Right lobe of liver (tissue), 6 donors: ENCODE results near the gene FRMD4A. TPM values are rescaled to one million over a fixed set of nuclear protein-coding genes. Genes with fewer than 3 reads are reported as not detected.

Source experiments
- ATAC-seq, 4 donors: fragments of 200-7000 bp; cut with Tn5 transposase; one replicate each; pipeline ENCODE4 v1.9.1; 2020; ENCODE audit warnings: mild to moderate bottlenecking in 4 of 4, moderate library complexity in 4 of 4
- DNase-seq, 3 donors: peaks; one replicate each; pipeline ENCODE4 v3.0.0-alpha.2; 2020
- H3K27ac ChIP-seq, 3 donors: fragments of 200-600 bp; one replicate each; pipeline ENCODE4 v1.8.0; 2022
- H3K27me3 ChIP-seq, 2 donors: fragments of 200-600 bp; one replicate each; pipeline ENCODE4 v1.8.0; 2022
- H3K36me3 ChIP-seq, 4 donors: fragments of 200-600 bp; sonication (generic) in 1 of 4; one replicate each; pipeline versions ENCODE4 v1.5.1 to v1.8.0; 2017 to 2022; ENCODE audit warnings: control low read depth in 1 of 4
- H3K4me1 ChIP-seq, 4 donors: fragments of 200-600 bp; sonication (generic) in 1 of 4; one replicate each; pipeline versions ENCODE4 v1.5.1 to v1.8.0; 2017 to 2022; ENCODE audit warnings: control low read depth in 1 of 4
- H3K4me3 ChIP-seq, 3 donors: fragments of 200-600 bp; one replicate each; pipeline ENCODE4 v1.8.0; 2022
- H3K9me3 ChIP-seq, 4 donors: fragments of 200-600 bp; sonication (generic) in 1 of 4; one replicate each; pipeline versions ENCODE4 v1.5.1 to v1.8.0; 2017 to 2022; ENCODE audit warnings: control low read depth in 1 of 4
- POLR2A ChIP-seq: fragments of 450-650 bp; IDR thresholded peaks from one replicate; pipeline ENCODE4 v1.6.1; 2017; ENCODE audit warnings: antibody characterized with exemption, mild to moderate bottlenecking
- WGBS: methylation state at CpG from one replicate; pipeline ENCODE4 v1.1.6; 2018; ENCODE audit warnings: low coverage, low lambda C conversion rate; ENCODE audit not compliant: insufficient coverage; ENCODE audit errors: missing lambda C conversion rate; 5-methylcytosine and 5-hydroxymethylcytosine counted together
- intact Hi-C, 2 donors: fragments of 100-400 bp; cut with DNase I; formaldehyde crosslinking; loops; one replicate each; pipeline versions ENCODE4 v1.11.2 to v1.14.1; 2022
- total RNA-seq, 6 experiments: library from RNA; depleted of rRNA in 2 of 6; stranded (reverse); fragments of >200 nt in 2 of 6; fragmentation: NEBNext Ultra II Directional in 3 of 6; extraction: Animal tissue kit (Norgen Biotek cat#: 25700) in 3 of 6; gene quantifications; one replicate each; pipeline versions ENCODE4 v1.1.0 to v1.2.4, GENCODE V29; 2016 to 2023
- TF ChIP-seq, protein P1 (sequence below), 4 donors: fragments of 200-600 bp in 3 of 4; fragments of 450-650 bp in 1 of 4; IDR thresholded peaks; one replicate each; pipeline versions ENCODE4 v1.5.1 to v1.8.0; 2016 to 2022; ENCODE audit warnings: antibody characterized with exemption in 4 of 4, mild to moderate bottlenecking in 2 of 4
- donor health status: DM: no; HTN: yes; CAD: no.
- donor health status: DM: no; HTN: no; CAD: no.
- donor health status: DM: no; HTN: no; CAD: no.
- donor health status: DM: no; HTN: yes; CAD: no.
- donor health status: DM: no; HTN: yes; CAD: no.

The FRMD4A gene
- total RNA-seq, 6 experiments from 2014 or later, result 8.4 to 22.8 (median 13.3) TPM

- intact Hi-C loops, result no loop called here
- TF ChIP-seq POLR2A, result no peak
- TF ChIP-seq, protein P1, sequence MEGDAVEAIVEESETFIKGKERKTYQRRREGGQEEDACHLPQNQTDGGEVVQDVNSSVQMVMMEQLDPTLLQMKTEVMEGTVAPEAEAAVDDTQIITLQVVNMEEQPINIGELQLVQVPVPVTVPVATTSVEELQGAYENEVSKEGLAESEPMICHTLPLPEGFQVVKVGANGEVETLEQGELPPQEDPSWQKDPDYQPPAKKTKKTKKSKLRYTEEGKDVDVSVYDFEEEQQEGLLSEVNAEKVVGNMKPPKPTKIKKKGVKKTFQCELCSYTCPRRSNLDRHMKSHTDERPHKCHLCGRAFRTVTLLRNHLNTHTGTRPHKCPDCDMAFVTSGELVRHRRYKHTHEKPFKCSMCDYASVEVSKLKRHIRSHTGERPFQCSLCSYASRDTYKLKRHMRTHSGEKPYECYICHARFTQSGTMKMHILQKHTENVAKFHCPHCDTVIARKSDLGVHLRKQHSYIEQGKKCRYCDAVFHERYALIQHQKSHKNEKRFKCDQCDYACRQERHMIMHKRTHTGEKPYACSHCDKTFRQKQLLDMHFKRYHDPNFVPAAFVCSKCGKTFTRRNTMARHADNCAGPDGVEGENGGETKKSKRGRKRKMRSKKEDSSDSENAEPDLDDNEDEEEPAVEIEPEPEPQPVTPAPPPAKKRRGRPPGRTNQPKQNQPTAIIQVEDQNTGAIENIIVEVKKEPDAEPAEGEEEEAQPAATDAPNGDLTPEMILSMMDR (IDR thresholded peaks at IDR 0.05), result no peak
- Histone ChIP-seq H3K36me3 (peaks cover 0 to 3% (median 0%) of the 10 kb centered on the region in 4 donors), H3K9me3 (no peaks in the 10 kb centered on the region), H3K27me3 (no peaks in the 10 kb centered on the region), H3K4me1 (no peaks in the 10 kb centered on the region), H3K4me3 (no peak overlapping the region), H3K27ac (no peak overlapping the region)
- ATAC-seq, result no peak
- no peak for DNase-seq
- 91% methylated on average over 6 of the region's 7 CpGs for WGBS
Measured at GRCh38 chr10:13627459-13628310, 703.0 kb downstream of the FRMD4A start.

- ATAC-seq (no peak), DNase-seq (no peak)
- 100% methylated on average over 1 of the region's 1 CpG for WGBS
- TF ChIP-seq, protein P1 (IDR thresholded peaks at IDR 0.05), result no peak
- no peak for TF ChIP-seq POLR2A
- Histone ChIP-seq H3K27ac (no peak overlapping the region), H3K27me3 (no peaks in the 10 kb centered on the region), H3K9me3 (no peaks in the 10 kb centered on the region), H3K36me3 (peaks cover 0 to 7% (median 0%) of the 10 kb centered on the region in 4 donors), H3K4me1 (no peaks in the 10 kb centered on the region), H3K4me3 (no peak overlapping the region)
- intact Hi-C loops, result no loop called here
Measured at GRCh38 chr10:13624630-13625029, 706.1 kb downstream of the FRMD4A start.

DNA sequence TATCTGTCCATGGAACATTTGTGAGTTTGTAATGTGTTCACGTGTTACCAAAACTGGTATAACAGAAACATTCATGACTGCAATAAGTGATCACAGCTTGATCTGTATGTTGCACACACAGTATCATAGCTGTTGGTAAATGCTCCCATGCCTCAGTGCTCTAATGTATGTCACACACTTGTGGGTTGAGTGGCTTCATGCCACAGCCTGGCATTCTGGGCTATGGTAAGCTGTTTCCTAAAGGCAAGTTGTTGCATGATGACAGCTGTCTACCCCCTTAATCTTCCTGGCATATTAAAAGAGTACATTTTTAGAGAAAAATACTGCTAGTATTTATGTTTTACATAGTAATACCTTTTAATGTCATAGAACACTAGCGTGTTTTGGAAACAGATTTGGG lies 708.8 kb downstream of the FRMD4A start:
- Histone ChIP-seq H3K4me1 (no peaks in the 10 kb centered on the region), H3K36me3 (peaks cover 0 to 22% (median 3%) of the 10 kb centered on the region in 4 donors), H3K4me3 (no peak overlapping the region), H3K9me3 (no peaks in the 10 kb centered on the region), H3K27me3 (no peaks in the 10 kb centered on the region), H3K27ac (no peak overlapping the region)
- DNase-seq, result no peak
- TF ChIP-seq, protein P1 (IDR thresholded peaks at IDR 0.05), result no peak
- no peak for TF ChIP-seq POLR2A
- intact Hi-C loops, result no loop called here
- no peak for ATAC-seq
- 100% methylated on average over 2 of the region's 2 CpGs for whole genome bisulfite sequencing

DNA sequence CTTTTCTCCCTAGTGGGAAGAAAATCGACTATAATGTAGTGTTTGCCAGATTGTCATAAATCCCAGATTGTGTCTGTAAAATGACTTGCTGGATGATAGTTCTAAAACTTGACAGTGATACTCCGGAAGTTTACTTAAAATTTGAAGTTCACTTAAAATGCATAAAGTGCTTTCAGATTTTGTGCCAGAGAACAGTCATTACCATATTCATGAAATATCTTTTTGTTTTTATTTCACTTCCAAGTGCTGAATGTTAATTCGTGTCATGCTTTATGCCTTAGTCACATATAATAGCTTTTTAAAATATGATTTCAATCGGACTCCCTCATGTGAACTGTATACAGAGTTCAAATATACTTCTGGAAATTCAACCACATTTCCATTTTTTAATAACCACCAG lies 713.6 kb downstream of the FRMD4A start:
- DNase-seq, result no peak
- intact Hi-C loops, result no loop called here
- Histone ChIP-seq H3K27me3 (no peaks in the 10 kb centered on the region), H3K4me3 (no peak overlapping the region), H3K4me1 (no peaks in the 10 kb centered on the region), H3K36me3 (peaks cover 0 to 32% (median 7%) of the 10 kb centered on the region in 4 donors), H3K9me3 (no peaks in the 10 kb centered on the region), H3K27ac (no peak overlapping the region)
- WGBS, result 87% methylated on average over 4 of the region's 4 CpGs
- no peak for ATAC-seq
- no peak for TF ChIP-seq POLR2A
- TF ChIP-seq, protein P1 (IDR thresholded peaks at IDR 0.05), result no peak
